H1 (cell line): Measurements from ENCODE around the gene PTPN3. TPM values are rescaled to one million over a fixed set of nuclear protein-coding genes. Genes with fewer than 3 reads are reported as not detected.

Experiments
- CEBPB ChIP-seq: IDR thresholded peaks from 2 replicates; pipeline ENCODE4 v1.6.1; 2012; ENCODE audit warnings: low read depth, low read length
- HDAC6 ChIP-seq: IDR thresholded peaks from one replicate; pipeline ENCODE4 v1.7.1; 2012; ENCODE audit warnings: low read depth, mild to moderate bottlenecking, inconsistent platforms, low read length, moderate library complexity
- SIN3A ChIP-seq, 2 experiments: IDR thresholded peaks in 1 of 2; conservative IDR thresholded peaks in 1 of 2; 2 replicates each; pipeline ENCODE4 v1.6.1; 2011 to 2012; ENCODE audit warnings: low read length in 2 of 2, improper control_type of control experiment in 1 of 2, low read depth in 1 of 2, mild to moderate bottlenecking in 1 of 2
- polyA plus RNA-seq, 7 experiments: library from polyadenylated mRNA; depleted of rRNA in 3 of 7; stranded (reverse) in 5 of 7; unstranded in 2 of 7; fragments of >200 nt in 5 of 7; fragments of 200-250 nt in 2 of 7; gene quantifications; 1 replicate in 5 of 7; 2 replicates in 1 of 7; 4 replicates in 1 of 7; pipeline versions ENCODE4 v1.2.1 to v1.2.3, GENCODE V29; 2011 to 2013; ENCODE audit warnings: missing spikeins in 2 of 7, mixed read lengths in 2 of 7
- total RNA-seq: library from RNA; stranded (reverse); fragmentation: NEBNext Ultra II Directional; extraction: Animal tissue kit (Norgen Biotek cat#: 25700); gene quantifications from 2 replicates; pipeline ENCODE4 v1.2.1, GENCODE V29; 2021

The PTPN3 gene
- total and polyA plus RNA-seq, 2 of the 8 experiments (the other 6 are each of a cell fraction or from before 2014, with no cell fraction given): 2.9 to 3.7 TPM

- no peak for TF ChIP-seq SIN3A (conservative IDR thresholded peaks at IDR 0.05 in 1 of 2, IDR thresholded peaks at IDR 0.05 in 1 of 2; ENCODE audit: low read depth in 1 of 2, low read length in 2 of 2)
- no peak for TF ChIP-seq HDAC6
- TF ChIP-seq CEBPB: no peak
These were observed 47.8 kb downstream of the PTPN3 start (continued) for GRCh38 chr9:109450346-109450745.
